DND-41 (cell line): ENCODE data around the gene FRMD3.
"Not testable (repeated sequence)": the region's sequence is repeated elsewhere in the genome, so short reads cannot be mapped to it uniquely, and the experiment has no call there.

Experiments
- ATAC-seq: fragments of 200-7000 bp; cut with Tn5 transposase; 3 replicates; pipeline ENCODE4 v1.9.1; 2021; ENCODE audit warnings: low read depth; ENCODE audit not compliant: insufficient read depth
- DNase-seq: peaks from one replicate; pipeline ENCODE4 v3.0.0-alpha.2; 2020
- H2AFZ ChIP-seq: 2 replicates; pipeline ENCODE4 v1.6.0; 2012; ENCODE audit warnings: low read depth, low read length
- H3K27ac ChIP-seq: 2 replicates; pipeline ENCODE4 v1.5.1; 2012; ENCODE audit warnings: low read length, inconsistent platforms
- H3K27me3 ChIP-seq: fragments of 200-600 bp; sonication (generic); 2 replicates; pipeline ENCODE4 v1.6.0; 2012; ENCODE audit warnings: low read length, mild to moderate bottlenecking, inconsistent platforms; ENCODE audit not compliant: insufficient read depth, poor library complexity
- H3K36me3 ChIP-seq: 2 replicates; pipeline ENCODE4 v1.5.1; 2012; ENCODE audit warnings: low read length, inconsistent platforms; ENCODE audit not compliant: insufficient read depth
- H3K4me1 ChIP-seq: 2 replicates; pipeline ENCODE4 v1.5.1; 2012; ENCODE audit warnings: mild to moderate bottlenecking, low read length; ENCODE audit not compliant: insufficient read depth
- H3K4me2 ChIP-seq: 2 replicates; pipeline ENCODE4 v1.6.0; 2012; ENCODE audit warnings: mild to moderate bottlenecking, moderate library complexity, low read length, inconsistent platforms; ENCODE audit not compliant: insufficient read depth
- H3K4me3 ChIP-seq, 2 experiments: fragments of 200-600 bp in 1 of 2; shearing (Covaris generic) in 1 of 2; 2 replicates each; pipeline ENCODE4 v1.5.1; 2012 to 2016; ENCODE audit warnings: inconsistent platforms in 2 of 2, low read length in 2 of 2, mild to moderate bottlenecking in 2 of 2, low read depth in 1 of 2, moderate library complexity in 1 of 2
- H3K79me2 ChIP-seq: 2 replicates; pipeline ENCODE4 v1.6.0; 2012; ENCODE audit warnings: low read length, inconsistent platforms; ENCODE audit not compliant: insufficient read depth
- H3K9ac ChIP-seq: 2 replicates; pipeline ENCODE4 v1.6.0; 2012; ENCODE audit warnings: low read depth, mild to moderate bottlenecking, inconsistent platforms, low read length, moderate library complexity
- H3K9me3 ChIP-seq: 2 replicates; pipeline ENCODE4 v1.5.1; 2012; ENCODE audit warnings: low read length, moderate library complexity, mild to moderate bottlenecking, inconsistent platforms; ENCODE audit not compliant: insufficient read depth, severe bottlenecking
- H4K20me1 ChIP-seq: 2 replicates; pipeline ENCODE4 v1.6.0; 2012; ENCODE audit warnings: low read length; ENCODE audit not compliant: insufficient read depth
- EZH2 ChIP-seq: IDR thresholded peaks from 3 replicates; pipeline ENCODE4 v1.6.1; 2012; ENCODE audit warnings: borderline replicate concordance, low read depth, mild to moderate bottlenecking, moderate library complexity, low read length, inconsistent platforms; ENCODE audit not compliant: severe bottlenecking
- TF ChIP-seq, protein P1 (sequence below): IDR thresholded peaks from 2 replicates; pipeline ENCODE4 v1.5.1; 2012; ENCODE audit warnings: borderline replicate concordance, low read length, moderate library complexity, mild to moderate bottlenecking; ENCODE audit not compliant: poor library complexity, severe bottlenecking; ENCODE audit errors: extremely low read depth

FRMD3 gene

DNA sequence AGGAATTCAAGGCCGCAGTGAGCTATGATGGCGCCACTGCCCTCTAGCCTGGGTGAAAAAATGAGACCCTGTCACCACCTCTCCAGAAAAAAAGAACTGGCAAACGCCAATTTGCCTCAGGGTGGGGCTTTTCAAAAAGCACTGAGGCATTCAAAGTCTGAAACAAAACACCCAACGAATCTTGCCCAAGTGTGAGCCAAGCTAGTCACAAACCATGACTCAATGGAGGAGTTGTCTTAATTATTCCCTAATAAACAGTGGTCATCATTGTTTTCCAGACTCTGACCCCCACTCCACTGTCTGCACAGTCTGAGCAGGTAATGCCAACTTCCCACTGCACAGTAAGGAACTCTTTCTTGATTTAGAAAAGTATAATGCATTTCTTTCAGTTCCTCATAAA, 16.8 kb downstream of the FRMD3 start:
- no peak overlapping the region for H3K4me3 ChIP-seq
- no peak overlapping the region for H3K27ac ChIP-seq
- H3K4me2 ChIP-seq, result no peak overlapping the region
- no peaks in the 10 kb centered on the region for H3K79me2 ChIP-seq
- no peak for TF ChIP-seq EZH2
- TF ChIP-seq, protein P1, sequence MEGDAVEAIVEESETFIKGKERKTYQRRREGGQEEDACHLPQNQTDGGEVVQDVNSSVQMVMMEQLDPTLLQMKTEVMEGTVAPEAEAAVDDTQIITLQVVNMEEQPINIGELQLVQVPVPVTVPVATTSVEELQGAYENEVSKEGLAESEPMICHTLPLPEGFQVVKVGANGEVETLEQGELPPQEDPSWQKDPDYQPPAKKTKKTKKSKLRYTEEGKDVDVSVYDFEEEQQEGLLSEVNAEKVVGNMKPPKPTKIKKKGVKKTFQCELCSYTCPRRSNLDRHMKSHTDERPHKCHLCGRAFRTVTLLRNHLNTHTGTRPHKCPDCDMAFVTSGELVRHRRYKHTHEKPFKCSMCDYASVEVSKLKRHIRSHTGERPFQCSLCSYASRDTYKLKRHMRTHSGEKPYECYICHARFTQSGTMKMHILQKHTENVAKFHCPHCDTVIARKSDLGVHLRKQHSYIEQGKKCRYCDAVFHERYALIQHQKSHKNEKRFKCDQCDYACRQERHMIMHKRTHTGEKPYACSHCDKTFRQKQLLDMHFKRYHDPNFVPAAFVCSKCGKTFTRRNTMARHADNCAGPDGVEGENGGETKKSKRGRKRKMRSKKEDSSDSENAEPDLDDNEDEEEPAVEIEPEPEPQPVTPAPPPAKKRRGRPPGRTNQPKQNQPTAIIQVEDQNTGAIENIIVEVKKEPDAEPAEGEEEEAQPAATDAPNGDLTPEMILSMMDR, result no peak
- no peaks in the 10 kb centered on the region for H3K36me3 ChIP-seq
- no peak overlapping the region for H3K9ac ChIP-seq
- no peak for DNase-seq
- H3K9me3 ChIP-seq, result no peaks in the 10 kb centered on the region
- ATAC-seq, result no peak
- no peaks in the 10 kb centered on the region for H3K4me1 ChIP-seq
- no peak overlapping the region for H2AFZ ChIP-seq
- no peaks in the 10 kb centered on the region for H4K20me1 ChIP-seq
- no peaks in the 10 kb centered on the region for H3K27me3 ChIP-seq

DNA sequence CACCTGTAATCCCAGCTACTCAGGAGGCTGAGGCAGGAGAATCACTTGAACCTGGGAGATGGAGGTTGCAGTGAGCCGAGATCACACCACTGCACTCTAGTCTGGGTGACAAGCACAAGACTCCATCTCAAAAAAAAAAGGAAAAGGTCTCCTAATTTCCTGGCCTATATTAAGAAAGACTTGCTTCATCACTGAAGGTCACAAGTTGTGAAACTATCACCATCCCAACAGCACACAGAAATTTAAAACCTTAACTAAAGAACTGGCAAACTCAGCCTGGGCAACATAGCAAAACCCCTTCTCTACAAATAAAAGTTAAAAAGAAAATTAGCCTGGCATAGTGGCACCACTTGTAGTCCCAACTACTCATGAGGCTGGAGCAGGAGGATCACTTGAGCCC, 17.2 kb downstream of the FRMD3 start:
- DNase-seq, result no peak
- no peak for ATAC-seq
- no peak overlapping the region for H3K4me3 ChIP-seq
- no peaks in the 10 kb centered on the region for H3K36me3 ChIP-seq
- no peaks in the 10 kb centered on the region for H3K27me3 ChIP-seq
- H3K9me3 ChIP-seq, result no peaks in the 10 kb centered on the region
- no peak overlapping the region for H2AFZ ChIP-seq
- H3K4me2 ChIP-seq, result no peak overlapping the region
- H4K20me1 ChIP-seq, result no peaks in the 10 kb centered on the region
- no peak for TF ChIP-seq EZH2
- TF ChIP-seq, protein P1, result no peak
- H3K9ac ChIP-seq, result no peak overlapping the region
- H3K79me2 ChIP-seq, result no peaks in the 10 kb centered on the region
- H3K4me1 ChIP-seq, result no peaks in the 10 kb centered on the region
- H3K27ac ChIP-seq, result no peak overlapping the region

DNA sequence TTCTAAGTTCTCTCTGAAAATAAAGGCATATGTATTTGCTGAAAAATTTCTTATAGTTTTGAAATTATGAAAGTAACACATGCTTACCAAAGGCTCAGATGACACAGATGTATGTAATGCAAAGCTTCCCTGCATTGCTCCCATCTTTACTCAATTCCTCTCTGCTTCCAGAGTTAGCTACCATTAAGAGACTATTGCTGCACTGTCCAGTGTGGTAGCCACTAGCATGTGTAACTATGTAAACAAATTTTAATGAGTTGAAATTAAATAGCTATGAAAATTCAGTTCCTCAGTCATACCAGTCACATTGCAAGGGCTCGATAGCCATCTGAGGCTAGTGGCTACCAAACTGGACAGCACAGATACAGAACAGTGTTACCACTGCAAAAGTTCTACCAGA, 17.9 kb downstream of the FRMD3 start:
- H3K9me3 ChIP-seq, result no peaks in the 10 kb centered on the region
- ATAC-seq, result no peak
- H3K27ac ChIP-seq, result no peak overlapping the region

DNA sequence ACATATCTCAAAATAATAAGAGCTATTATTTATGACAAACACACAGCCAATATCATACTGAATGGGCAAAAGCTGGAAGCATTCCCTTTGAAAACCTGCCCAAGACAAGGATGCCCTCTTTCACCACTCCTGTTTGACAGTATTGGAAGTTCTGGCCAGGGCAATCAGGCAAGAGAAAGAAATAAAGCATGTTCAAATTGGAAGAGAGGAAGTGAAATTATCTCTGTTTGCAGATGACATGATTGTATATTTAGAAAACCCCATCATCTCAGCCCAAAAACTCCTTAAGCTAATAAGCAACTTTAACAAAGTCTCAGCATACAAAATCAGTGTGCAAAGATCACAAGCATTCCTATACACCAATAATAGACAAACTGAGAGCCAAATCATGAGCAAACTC, 20.2 kb downstream of the FRMD3 start:
- not testable (repeated sequence) for H3K27ac ChIP-seq, H3K36me3 ChIP-seq, H3K27me3 ChIP-seq, H3K79me2 ChIP-seq, H3K9ac ChIP-seq, H3K4me1 ChIP-seq, H3K4me2 ChIP-seq, H2AFZ ChIP-seq, H3K9me3 ChIP-seq, H4K20me1 ChIP-seq, ATAC-seq, H3K4me3 ChIP-seq, DNase-seq

More for the DNA sequence above, 17.9 kb downstream of the FRMD3 start:
- H3K9ac ChIP-seq, result no peak overlapping the region
- no peaks in the 10 kb centered on the region for H3K36me3 ChIP-seq
- H3K4me3 ChIP-seq, result no peak overlapping the region
- no peak overlapping the region for H2AFZ ChIP-seq
- no peaks in the 10 kb centered on the region for H3K27me3 ChIP-seq
- H4K20me1 ChIP-seq, result no peaks in the 10 kb centered on the region
- TF ChIP-seq, protein P1, result no peak
- no peak for TF ChIP-seq EZH2
- no peaks in the 10 kb centered on the region for H3K4me1 ChIP-seq
- no peak for DNase-seq
- no peaks in the 10 kb centered on the region for H3K79me2 ChIP-seq
- H3K4me2 ChIP-seq, result no peak overlapping the region
